ENCODE results near the gene NSMCE1. TPM values are rescaled to one million over a fixed set of nuclear protein-coding genes. Genes with fewer than 3 reads are reported as not detected.

NSMCE1 gene
- total RNA-seq, 1 experiment from 2014 or later = 37.0 TPM

DNA sequence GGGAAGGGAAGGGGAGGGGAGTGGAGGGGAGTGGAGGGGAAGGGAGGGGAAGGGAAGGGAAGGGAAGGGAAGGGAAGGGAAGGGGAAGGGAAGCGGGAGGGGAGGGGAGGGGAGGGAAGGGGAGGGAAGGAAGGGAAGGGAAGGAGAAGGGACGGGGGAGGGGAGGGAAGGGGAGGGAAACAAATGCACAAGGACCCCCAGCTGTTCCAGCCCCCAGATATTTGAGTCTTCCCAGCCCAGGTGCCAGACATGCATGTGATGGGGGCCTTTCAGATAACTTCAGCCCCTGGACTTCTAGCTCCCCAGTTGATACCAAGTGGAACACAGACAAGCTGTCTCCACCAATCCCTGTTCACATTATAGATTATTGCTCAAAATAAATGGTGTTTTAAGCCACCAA lies 79.9 kb downstream of the NSMCE1 start:
- no peak overlapping the region for H3K4me3 Mint-ChIP-seq (ENCODE audit: unreplicated experiment)
- H3K27me3 Mint-ChIP-seq (ENCODE audit: insufficient read depth, unreplicated experiment) = no peaks in the 10 kb centered on the region
- no peaks in the 10 kb centered on the region for H3K36me3 ChIP-seq (ENCODE audit: control insufficient read depth, insufficient read depth, low read length)
- H3K36me3 Mint-ChIP-seq (ENCODE audit: insufficient read depth, unreplicated experiment) = no peaks in the 10 kb centered on the region
- no peak overlapping the region for H3K27ac Mint-ChIP-seq (ENCODE audit: unreplicated experiment)
- no TSS peak for BruUV-seq (replicated peaks)
- ChIA-PET POLR2A (no interaction called here), CTCF (no interaction called here)
- no peaks in the 10 kb centered on the region for H3K27me3 ChIP-seq (replicated peaks; ENCODE audit: control insufficient read depth, insufficient read depth, low read length)
- H3K4me1 Mint-ChIP-seq (ENCODE audit: low read depth, unreplicated experiment) = no peaks in the 10 kb centered on the region
- H3K4me3 ChIP-seq (ENCODE audit: low read depth, low read length) = no peak overlapping the region
- H3K4me1 ChIP-seq = no peaks in the 10 kb centered on the region; the same call in 1 of the 2 replicates
- no peaks in the 10 kb centered on the region for H3K9me3 Mint-ChIP-seq (ENCODE audit: unreplicated experiment)
- H3K9me3 ChIP-seq = no peaks in the 10 kb centered on the region
- no peak for DNase-seq
- intact Hi-C loops (cut with micrococcal nuclease; ENCODE audit: unreplicated experiment) = no loop called here
- TF ChIP-seq, protein P1, sequence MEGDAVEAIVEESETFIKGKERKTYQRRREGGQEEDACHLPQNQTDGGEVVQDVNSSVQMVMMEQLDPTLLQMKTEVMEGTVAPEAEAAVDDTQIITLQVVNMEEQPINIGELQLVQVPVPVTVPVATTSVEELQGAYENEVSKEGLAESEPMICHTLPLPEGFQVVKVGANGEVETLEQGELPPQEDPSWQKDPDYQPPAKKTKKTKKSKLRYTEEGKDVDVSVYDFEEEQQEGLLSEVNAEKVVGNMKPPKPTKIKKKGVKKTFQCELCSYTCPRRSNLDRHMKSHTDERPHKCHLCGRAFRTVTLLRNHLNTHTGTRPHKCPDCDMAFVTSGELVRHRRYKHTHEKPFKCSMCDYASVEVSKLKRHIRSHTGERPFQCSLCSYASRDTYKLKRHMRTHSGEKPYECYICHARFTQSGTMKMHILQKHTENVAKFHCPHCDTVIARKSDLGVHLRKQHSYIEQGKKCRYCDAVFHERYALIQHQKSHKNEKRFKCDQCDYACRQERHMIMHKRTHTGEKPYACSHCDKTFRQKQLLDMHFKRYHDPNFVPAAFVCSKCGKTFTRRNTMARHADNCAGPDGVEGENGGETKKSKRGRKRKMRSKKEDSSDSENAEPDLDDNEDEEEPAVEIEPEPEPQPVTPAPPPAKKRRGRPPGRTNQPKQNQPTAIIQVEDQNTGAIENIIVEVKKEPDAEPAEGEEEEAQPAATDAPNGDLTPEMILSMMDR (IDR thresholded peaks at IDR 0.05; ENCODE audit: insufficient read depth in 1 of 2, low read depth in 1 of 2, low read length in 1 of 2, severe bottlenecking in 1 of 2, unreplicated experiment in 1 of 2) = no peak

DNA sequence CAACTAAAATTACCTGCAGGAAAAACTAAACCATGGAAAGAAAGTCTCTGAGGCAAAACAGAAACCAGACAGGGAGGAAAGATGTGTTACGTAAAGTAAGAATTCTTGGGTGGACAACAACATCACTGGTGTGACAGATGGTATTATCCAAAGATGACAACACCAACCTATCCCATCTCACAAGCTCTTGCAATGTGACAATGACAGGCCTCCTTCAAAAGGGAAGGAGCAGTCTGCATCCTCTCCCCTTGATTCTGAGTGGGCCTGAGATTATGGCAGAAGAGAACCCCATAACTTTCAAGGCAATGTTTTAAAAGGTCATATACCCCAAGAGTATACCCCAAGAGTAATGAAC lies 82.8 kb downstream of the NSMCE1 start:
- Histone ChIP-seq H3K36me3 (ENCODE audit: control insufficient read depth, insufficient read depth, low read length) (no peaks in the 10 kb centered on the region), H3K4me3 (ENCODE audit: low read depth, low read length) (no peak overlapping the region), H3K9me3 (no peaks in the 10 kb centered on the region), H3K4me1 (no peaks in the 10 kb centered on the region), H3K27me3 (replicated peaks; ENCODE audit: control insufficient read depth, insufficient read depth, low read length) (no peaks in the 10 kb centered on the region)
- Mint-ChIP-seq H3K4me1 (ENCODE audit: low read depth, unreplicated experiment) (no peaks in the 10 kb centered on the region), H3K9me3 (ENCODE audit: unreplicated experiment) (no peaks in the 10 kb centered on the region), H3K27me3 (ENCODE audit: insufficient read depth, unreplicated experiment) (peaks cover 10% of the 10 kb centered on the region), H3K4me3 (ENCODE audit: unreplicated experiment) (no peak overlapping the region), H3K36me3 (ENCODE audit: insufficient read depth, unreplicated experiment) (peaks cover 4% of the 10 kb centered on the region), H3K27ac (ENCODE audit: unreplicated experiment) (no peak overlapping the region)
- DNase-seq = no peak
- TF ChIP-seq, protein P1 (IDR thresholded peaks at IDR 0.05; ENCODE audit: insufficient read depth in 1 of 2, low read depth in 1 of 2, low read length in 1 of 2, severe bottlenecking in 1 of 2, unreplicated experiment in 1 of 2) = no peak
- ChIA-PET CTCF (no interaction called here), POLR2A (no interaction called here)
- BruUV-seq (replicated peaks) = no TSS peak
- intact Hi-C loops (cut with micrococcal nuclease; ENCODE audit: unreplicated experiment) = no loop called here

- POLR2A ChIA-PET = no interaction called here
- H3K27me3 ChIP-seq (replicated peaks; ENCODE audit: control insufficient read depth, insufficient read depth, low read length) = no peaks in the 10 kb centered on the region
- H3K36me3 Mint-ChIP-seq (ENCODE audit: insufficient read depth, unreplicated experiment) = peaks cover 6% of the 10 kb centered on the region
- no peaks in the 10 kb centered on the region for H3K4me1 ChIP-seq
- H3K9me3 ChIP-seq = no peaks in the 10 kb centered on the region
- no TSS peak for BruUV-seq (replicated peaks)
- TF ChIP-seq, protein P1 (IDR thresholded peaks at IDR 0.05; ENCODE audit: insufficient read depth in 1 of 2, low read depth in 1 of 2, low read length in 1 of 2, severe bottlenecking in 1 of 2, unreplicated experiment in 1 of 2) = no peak
- no peak for DNase-seq
- CTCF ChIA-PET = no interaction called here
- no peaks in the 10 kb centered on the region for H3K4me1 Mint-ChIP-seq (ENCODE audit: low read depth, unreplicated experiment)
- no peak overlapping the region for H3K4me3 ChIP-seq (ENCODE audit: low read depth, low read length)
- no peaks in the 10 kb centered on the region for H3K9me3 Mint-ChIP-seq (ENCODE audit: unreplicated experiment)
- peaks cover 10% of the 10 kb centered on the region for H3K27me3 Mint-ChIP-seq (ENCODE audit: insufficient read depth, unreplicated experiment)
- no peak overlapping the region for H3K27ac Mint-ChIP-seq (ENCODE audit: unreplicated experiment)
- no peak overlapping the region for H3K4me3 Mint-ChIP-seq (ENCODE audit: unreplicated experiment)
- intact Hi-C loops (cut with micrococcal nuclease; ENCODE audit: unreplicated experiment) = no loop called here
- no peaks in the 10 kb centered on the region for H3K36me3 ChIP-seq (ENCODE audit: control insufficient read depth, insufficient read depth, low read length)
These were observed 85.6 kb downstream of the NSMCE1 start for GRCh38 chr16:27182906-27183405.

Measured in Caco-2 (cell line).